SK-N-DZ (cell line): ENCODE results near the gene HSD17B13.

Experiments
- DNase-seq: peaks from one replicate; pipeline ENCODE4 v3.0.0-alpha.2; 2015; ENCODE audit warnings: low spot score
- small RNA-seq, 2 experiments: library from RNA; depleted of rRNA; stranded (forward); fragments of <200 nt; gene quantifications; one replicate each; pipeline ENCODE3, GENCODE V24; 2014

HSD17B13 gene

DNA sequence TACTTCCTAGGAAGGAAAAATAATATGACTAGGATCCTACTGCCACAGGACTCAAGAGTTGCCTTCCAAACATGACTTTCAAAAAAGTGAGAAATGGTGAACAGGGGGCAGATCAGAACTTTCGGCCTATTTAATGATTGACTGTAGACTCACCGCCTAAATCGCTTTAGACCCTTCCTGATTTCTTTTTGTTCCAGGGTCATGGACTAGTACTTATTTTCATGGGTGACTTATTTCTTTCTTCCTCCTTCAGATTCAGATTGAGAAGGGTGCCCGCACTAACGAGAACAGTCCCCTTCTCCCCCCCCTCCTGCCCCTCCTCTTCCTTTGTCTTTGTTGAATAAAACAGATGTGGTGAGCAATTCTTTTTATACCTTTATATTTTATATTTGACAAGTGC is 54.3 kb downstream of the HSD17B13 start:
- DNase-seq, result no peak

DNA sequence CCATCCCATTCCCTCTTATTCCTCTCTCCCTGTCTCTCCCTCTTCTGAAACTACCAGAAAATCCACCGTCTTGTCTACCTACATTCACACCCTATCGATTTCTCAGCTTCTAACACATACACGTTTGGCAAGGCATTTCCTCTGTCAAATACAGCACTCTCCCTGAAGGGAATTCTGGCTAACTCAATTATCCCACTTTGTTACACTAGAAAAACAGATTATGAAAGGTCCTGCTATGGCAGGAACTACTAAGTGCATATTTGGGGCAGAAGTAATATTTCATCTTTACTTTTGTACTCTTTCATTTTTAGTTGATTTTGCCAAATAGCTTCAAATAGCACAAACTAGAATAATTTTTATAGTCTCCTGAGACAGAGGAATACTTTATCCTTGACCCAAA is 55.7 kb downstream of the HSD17B13 start:
- peak; percentile 83 for DNase-seq

DNA sequence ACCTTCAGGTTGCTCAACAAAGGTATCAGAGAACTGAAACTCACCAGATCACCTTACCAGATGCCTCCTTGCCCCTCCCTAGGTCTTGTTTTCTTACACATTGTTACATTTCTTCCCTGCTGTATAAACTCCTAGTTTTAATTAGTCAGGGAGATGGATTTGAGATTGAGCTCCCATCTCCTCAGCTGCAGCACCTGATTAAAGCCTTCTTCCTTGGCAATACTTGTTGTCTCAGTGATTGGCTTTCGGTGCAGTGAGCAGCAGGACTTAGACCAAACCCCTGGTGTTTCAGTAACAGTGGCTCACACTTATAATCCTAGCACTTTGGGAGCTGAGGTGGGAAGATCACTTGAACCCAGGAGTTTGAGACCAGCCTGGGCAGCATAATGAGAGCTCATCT is 59.8 kb downstream of the HSD17B13 start:
- no peak for DNase-seq

DNA sequence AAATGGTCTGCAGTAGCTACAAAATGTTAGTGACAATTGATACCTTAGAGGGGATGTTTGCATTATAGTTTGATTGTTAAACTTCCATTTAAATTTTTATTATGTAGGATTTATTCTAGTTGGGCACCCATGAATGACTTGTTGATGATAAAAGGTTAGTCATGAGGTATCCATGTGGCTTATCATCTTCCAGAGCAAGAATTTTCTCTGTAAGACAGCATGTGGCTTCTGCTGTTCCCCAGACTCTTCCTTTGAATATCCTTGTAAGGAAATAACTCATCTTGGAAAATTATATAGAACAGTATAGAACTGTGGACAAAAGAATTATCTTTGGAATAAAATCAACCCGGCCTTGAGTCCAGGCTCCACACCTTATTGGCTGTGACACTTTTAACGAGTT is 62.2 kb downstream of the HSD17B13 start:
- DNase-seq, result no peak

DNA sequence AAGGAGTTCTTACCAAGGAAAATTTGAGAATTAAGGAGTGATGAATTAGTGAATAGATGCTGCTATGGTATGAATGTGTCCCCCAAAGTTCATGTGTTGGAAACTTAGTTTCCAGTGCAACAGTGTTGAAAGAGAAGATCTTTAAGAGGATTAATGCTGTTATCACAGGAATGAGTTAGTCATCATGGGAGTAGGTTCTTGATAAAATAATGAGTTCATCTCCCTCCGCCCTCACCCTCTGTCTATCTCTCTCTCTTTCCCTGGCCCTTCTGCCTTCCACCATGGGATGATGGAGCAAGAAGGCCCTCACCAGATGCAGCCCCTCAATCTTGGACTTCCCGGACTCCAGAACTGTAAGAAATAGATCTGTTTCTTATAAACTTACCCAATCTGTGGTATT is 64.0 kb downstream of the HSD17B13 start:
- DNase-seq, result no peak

DNA sequence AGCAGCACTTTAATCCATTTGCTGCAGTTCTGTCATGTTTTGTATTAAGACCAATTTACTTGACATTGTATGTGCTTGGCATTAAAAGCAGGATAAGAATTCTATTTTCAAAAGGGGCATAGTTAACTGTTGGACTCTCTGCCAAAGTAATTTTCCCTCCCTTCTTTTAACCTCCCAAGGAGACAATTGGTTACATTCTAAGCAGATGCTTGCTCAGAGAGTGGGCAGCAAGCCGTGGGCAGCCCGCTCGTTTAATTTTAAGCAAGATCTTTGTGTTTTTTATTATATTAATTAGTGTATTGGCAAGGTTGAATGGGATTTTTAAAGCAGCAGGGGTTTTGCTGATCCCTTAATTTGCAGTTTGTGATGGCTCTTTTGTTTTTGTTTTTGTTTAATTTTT is 65.2 kb downstream of the HSD17B13 start:
- DNase-seq, result no peak

DNA sequence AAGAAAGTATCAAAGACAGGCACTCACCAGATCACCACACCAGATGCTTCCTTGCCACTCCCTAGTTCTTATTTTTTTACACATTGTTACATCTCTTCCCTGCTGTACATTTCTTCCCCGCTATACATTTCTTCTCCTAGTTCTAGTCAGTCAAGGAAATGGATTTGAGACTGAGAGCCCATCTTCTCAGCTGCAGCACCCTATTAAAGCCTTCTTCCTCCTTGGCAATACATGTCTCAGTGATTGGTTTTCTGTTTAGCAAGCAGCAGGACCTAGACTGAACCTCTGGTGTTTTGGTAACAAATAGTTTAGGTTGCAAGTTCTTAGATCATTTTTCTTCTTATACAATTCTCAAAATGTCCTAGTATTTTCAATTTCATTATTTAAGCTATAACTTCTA is 66.9 kb downstream of the HSD17B13 start:
- no peak for DNase-seq

Small RNA genes within 50 kb of the gene (small RNA-seq; reads per million reads assigned to genes)
- 0 reads per million in 2 experiments for gene MIR5705
